Astrocyte of the hippocampus (primary cell): Measurements from ENCODE around the gene STAB1.

Source experiments
- DNase-seq: peaks from one replicate; pipeline ENCODE4 v3.0.0; 2011; ENCODE audit warnings: low read depth, low spot score

Gene STAB1, protein sequence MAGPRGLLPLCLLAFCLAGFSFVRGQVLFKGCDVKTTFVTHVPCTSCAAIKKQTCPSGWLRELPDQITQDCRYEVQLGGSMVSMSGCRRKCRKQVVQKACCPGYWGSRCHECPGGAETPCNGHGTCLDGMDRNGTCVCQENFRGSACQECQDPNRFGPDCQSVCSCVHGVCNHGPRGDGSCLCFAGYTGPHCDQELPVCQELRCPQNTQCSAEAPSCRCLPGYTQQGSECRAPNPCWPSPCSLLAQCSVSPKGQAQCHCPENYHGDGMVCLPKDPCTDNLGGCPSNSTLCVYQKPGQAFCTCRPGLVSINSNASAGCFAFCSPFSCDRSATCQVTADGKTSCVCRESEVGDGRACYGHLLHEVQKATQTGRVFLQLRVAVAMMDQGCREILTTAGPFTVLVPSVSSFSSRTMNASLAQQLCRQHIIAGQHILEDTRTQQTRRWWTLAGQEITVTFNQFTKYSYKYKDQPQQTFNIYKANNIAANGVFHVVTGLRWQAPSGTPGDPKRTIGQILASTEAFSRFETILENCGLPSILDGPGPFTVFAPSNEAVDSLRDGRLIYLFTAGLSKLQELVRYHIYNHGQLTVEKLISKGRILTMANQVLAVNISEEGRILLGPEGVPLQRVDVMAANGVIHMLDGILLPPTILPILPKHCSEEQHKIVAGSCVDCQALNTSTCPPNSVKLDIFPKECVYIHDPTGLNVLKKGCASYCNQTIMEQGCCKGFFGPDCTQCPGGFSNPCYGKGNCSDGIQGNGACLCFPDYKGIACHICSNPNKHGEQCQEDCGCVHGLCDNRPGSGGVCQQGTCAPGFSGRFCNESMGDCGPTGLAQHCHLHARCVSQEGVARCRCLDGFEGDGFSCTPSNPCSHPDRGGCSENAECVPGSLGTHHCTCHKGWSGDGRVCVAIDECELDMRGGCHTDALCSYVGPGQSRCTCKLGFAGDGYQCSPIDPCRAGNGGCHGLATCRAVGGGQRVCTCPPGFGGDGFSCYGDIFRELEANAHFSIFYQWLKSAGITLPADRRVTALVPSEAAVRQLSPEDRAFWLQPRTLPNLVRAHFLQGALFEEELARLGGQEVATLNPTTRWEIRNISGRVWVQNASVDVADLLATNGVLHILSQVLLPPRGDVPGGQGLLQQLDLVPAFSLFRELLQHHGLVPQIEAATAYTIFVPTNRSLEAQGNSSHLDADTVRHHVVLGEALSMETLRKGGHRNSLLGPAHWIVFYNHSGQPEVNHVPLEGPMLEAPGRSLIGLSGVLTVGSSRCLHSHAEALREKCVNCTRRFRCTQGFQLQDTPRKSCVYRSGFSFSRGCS (N-terminal part only)

DNA sequence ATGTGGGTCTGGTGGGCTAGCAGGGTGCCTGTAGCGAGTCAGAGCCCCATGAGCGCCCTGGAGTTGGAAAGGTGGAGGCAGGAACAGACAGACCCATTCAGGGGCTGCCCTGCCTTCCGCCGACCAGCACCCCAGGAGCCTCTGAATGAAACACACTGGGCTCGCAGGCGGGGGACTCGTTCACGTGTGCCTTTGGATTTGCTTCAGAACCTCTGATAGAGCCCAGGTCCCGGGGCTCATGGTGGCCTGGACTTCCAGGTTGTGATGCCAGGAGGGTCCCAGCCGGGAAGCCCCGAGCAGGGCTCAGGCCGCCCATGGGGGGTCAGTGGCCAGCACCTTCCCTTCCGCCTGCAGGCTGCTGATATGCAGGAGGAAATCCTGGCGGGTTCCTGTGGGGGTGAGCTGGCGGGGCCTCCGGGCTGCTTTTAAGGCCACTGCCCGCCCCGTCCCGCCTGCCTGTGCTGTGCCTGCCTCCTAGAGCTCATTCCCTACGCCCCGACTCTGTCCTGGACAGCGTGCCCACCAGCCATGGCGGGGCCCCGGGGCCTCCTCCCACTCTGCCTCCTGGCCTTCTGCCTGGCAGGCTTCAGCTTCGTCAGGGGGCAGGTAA lies at the start of gene STAB1:
Gene STAB1, plus strand, starts transcription at position 453 of the 610 bp plus-strand sequence. Its CDS starts 76 bp downstream, at position 529.
- DNase-seq = no peak

DNA sequence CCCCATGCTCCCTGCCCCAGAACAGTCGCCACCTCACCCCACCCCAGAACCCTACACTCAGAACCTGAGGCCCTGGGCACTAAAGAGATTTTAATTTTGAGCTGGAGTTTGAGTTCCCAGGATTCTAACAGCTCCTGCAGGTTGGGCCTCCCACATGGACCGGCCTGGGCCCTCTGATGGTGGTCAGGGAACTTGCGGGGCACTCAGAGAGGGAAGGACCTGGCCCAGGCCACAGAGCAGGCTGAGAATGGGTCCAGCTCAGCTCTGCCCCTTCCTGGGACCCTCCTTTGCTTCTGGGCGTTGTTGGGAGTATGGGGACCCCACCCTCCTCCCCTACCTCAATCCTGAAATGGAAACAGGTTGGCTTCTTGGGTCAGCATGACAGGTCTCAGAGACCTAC lies 49.1 kb upstream of the STAB1 start:
- DNase-seq = no peak

DNA sequence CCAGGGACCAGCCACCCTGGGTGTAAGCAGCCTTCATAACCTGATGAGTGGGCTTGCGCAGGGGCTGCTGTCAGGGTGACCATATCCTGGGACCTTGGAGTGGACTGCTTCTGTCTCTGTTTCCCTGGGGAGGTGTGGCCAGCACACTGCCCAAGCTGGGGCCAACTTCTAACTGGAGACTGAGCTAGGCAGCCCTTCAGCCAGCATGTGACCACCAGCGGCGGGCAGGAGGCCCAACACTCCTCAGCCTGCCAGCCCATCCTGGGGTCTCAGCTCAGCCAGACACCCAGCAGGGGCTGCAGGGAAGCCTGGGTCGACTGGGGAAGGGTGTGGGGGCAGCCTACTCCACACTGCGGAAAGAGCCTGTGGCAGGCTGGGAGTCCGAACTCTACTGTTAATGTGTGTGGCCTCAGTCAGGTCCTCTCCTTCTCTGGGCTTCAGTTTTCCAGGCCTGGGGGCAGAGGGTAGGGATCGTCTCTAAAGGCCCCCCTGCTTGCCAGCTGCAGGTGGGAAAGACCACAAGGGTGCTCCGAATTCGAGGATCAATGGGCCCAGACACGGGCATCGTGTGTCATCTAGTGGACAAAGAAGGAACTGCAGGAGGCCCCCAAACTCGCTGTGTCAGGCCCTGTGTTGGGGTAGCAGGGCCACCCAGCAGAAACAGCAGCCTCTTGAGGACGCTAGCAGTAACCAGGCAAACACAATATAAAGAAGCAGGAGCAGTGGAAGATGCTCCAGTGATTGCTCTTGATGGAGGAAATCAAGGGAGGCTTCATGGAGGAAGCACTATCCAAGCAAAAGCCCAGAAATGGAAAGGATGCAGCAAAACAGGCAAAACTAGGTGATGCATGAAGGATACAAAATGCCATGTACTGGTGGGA lies 48.3 kb upstream of the STAB1 start:
- DNase-seq = peak; percentile 68

DNA sequence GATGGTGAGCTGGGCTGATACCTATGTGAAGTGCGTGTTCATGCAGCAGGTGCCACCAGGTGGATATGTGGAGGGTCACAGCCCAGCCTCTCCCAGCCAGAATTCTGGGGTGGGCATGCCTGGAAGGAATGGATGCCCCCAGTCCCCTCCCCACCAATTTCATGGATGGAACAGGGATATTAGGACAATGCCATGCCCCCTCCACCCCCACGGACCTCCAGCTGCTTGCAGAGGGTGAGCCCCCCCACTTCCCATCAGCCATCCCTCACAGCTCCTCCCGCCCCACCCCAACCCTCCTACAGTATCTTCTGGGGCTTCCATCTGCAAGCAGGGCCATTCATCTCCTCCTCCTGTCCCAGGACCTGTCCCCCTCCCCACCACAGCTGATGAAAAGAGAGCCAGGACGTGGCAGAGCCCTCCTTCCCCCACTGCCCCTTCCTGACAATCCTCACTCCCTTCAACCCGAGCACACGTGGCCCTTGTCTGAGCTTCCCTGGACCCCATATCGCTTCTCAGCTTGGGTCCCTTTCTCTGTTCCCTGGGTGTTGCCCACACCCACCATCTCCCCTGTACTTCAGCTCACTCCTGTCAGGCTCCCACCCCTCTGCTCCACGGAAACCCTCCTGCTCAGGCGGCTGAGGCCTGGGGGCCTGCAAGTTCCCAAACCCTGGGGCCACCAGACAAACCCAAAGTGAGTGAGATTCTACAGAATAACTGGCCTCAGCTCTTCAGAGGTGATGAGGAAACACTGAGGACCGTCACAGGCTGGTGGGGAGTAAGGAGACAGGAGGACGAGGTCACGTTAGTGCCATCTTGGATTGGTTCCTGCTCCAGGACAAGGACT lies 47.4 kb upstream of the STAB1 start:
- DNase-seq = no peak

DNA sequence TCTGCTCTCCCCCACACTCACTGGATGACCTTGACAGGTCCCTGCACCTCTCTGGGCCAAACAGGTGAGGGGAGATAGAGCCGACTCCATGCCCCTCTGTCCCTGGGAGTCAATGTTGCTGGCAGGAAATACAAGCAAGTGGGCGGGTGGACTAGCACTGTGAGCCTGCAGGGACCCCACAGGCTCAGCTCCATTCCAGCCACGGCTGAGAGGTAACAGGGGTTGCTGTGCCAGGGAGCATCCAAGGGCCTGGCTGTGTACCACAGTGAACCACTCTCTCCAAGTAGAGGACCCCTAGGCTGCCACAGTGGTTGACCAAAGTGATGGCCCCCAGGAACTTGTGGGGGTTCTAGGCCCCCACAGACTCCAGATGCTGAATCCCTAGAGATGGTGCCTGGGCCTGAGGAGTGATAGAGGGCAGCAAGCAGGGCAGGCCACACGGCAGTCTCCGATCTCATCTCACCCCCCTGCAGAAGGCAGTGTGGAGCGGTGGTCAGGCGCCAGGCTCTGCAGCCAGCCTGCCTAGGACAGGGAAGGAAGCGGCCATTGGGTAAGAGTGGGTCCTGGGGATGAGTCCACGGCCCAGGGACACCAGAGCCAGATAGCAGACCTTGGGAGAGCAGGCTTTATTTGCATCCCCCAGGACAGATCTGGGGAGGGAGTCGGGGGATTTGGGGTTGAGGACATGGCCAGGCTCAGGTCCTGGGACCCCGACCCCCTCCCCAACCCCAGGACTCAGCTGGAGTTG lies 44.5 kb upstream of the STAB1 start:
- no peak for DNase-seq

DNA sequence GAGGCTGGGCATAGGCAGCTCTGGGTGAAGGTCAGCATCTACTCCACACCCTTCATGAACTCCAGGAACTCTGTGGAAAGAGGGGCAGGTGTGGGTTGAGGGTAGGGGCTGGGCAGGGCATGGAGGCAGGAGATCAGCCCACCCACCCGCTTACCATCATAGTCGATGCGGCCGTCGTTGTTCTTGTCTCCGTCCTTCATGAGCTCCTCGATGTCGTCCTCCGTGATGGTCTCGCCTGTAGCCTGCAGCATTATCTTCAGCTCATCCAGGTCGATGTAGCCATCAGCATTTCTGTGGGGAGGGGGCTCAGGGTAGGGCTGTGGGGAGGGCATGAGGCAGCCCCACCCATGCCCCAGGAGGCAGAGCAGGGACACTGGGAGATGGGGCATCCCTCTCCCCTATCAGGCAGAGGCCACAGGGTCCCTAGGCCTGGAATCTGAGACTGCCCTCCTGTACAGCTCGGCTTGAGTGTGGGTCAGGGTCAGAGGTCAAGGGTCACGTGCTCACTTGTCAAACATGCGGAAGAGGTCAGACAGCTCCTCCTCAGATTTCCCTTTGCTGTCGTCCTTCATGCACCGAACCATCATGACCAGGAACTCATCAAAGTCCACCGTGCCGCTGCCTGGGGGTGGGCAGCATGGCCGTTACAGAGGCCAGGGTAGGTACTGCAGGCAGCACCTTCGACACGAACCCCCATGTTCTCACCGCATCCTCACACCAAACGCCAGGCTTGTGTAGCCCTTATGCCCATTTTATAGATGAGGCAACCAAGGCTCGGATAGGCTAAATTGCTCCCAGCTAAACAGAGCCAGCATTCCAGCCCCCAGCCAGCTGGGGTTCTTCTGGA lies 43.7 kb upstream of the STAB1 start:
- DNase-seq = no peak

DNA sequence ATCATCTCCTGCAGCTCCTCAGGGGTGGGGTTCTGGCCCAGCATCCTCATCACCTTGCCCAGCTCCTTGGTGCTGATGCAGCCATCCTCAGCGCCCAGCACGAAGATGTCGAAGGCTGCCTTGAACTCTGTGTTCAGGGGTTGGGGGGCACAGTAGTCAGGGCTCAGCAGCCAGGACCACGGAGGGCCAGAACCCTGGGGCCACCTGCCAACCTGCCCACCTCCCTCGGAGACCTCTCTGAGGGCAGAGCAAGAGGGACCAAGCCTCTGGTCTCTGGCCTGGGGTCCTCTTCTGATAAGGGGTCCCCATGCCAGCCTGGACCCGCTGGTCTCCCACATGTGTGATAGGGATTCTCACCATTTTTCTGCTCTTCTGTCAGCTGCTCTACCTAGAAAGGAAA lies 43.0 kb upstream of the STAB1 start:
- no peak for DNase-seq

DNA sequence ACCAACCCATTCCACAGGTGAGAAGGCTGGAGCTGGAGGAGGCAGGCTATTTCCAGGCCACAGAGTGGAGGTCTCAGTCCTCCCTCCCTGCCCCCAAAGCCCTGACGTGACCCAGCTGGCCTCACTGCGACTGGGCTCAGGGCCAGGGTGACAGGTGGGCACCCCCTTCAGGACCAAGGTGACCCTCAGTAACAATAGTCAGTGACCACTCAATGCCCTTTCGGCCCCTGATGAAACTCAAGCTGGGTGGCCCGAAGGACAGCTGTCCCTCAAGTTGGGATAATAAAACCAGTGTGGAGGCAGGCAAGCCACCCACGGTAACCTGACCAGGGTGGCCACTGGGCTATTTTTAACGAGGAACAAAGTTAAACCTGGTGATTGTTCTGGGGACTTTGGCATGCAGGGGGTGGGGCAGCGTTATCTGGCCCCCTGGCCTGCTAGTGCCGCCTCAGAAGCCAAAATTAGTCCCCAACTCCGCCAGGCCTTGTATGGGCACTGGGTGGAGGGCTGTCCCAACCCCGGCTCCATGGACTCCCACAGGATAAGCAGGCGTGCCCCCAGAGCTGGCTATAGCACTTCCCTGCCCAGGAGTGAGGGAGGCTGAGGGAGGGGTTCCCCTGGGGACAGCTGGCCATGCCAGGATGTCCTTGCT lies 42.4 kb upstream of the STAB1 start:
- no peak for DNase-seq

DNA sequence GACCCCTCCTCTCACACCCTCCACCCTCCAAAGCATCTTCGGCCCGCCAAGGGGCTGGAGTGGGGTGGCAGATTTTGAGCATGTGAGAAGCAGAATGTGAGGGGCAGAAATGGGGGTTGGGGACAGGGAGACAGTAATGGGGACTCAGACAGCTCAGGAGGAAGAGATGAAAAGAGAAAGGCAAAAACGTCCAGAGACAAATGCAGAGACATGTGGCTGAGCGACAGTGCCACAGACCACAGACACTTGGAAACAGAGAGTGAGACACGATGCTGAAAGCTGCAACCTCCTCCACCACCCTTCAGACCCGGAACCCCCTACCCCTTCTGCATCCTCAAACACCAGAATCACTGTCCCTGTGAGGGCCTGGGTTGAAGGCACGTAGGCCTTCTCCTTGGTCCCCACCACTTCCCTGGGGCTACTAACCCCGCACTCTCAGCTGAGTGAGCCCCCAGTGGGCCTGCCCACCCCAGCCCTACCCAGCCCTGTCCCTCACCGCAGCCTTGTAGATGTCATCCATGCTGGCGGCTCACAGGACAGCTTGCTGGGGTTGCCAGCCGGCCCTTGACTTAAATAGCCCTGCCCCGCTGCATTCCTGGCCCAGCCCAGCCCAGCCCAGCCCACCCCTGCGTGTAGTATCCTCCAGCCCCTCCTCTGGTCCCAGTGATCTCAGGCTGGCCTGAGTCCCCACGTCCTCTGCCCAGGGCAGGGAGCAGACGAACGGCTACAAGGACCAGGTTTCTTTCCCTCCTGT lies 41.5 kb upstream of the STAB1 start, which contains the start of gene TNNC1:
Gene TNNC1, minus strand, starts transcription at position 546 of the 754 bp plus-strand sequence. Its CDS starts 26 bp downstream, at position 520.
- peak; percentile 53 for DNase-seq

DNA sequence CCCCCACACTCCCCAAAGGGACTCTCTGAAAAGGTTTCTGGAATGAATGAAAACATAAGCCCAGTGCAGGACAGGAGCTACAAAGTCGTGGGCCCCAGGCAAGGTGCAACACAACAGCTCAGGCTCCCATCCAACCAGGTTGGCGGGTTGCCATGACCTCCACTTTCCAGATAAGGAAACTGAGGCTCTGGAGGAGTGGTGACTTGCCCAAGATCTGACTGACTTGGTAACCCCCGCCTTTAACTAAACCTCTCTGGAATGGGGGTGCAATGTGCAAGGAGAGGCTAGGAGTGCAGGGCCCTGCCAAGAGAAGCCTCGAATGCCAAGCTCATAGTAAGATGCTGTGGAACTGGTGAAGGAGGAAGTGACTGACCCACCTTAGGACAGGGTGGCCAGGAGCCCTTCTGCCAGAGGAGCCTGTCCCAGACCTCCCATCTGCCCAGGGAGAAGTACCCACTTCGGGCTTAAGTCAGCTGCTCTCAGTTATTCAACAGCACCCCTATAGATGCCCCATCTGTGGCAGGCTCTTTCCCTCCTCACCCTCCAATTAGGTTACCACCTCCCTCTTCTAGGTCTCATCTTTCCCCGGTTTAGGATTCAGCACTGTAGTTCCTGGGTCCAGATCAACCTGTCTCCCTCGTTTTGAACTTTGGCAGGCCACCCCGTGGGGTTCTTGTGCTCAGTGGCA lies 40.7 kb upstream of the STAB1 start:
- no peak for DNase-seq

DNA sequence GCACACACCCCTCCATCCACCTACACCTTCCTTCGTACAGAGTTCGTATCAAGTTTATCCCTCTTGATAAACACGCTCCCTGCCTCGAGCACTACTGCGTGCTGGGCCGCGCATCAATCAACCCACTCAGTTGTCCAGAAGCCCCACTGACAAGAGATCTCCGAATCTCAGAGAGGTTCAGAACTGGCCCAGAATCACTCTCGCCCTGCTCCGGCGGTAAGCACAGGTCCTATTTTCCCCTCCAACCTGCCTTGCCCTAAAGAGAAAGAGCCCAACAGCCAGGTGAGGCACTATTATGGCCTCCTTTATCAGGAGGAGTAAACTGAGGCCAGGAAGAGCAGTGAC lies 40.2 kb upstream of the STAB1 start:
- DNase-seq = no peak

DNA sequence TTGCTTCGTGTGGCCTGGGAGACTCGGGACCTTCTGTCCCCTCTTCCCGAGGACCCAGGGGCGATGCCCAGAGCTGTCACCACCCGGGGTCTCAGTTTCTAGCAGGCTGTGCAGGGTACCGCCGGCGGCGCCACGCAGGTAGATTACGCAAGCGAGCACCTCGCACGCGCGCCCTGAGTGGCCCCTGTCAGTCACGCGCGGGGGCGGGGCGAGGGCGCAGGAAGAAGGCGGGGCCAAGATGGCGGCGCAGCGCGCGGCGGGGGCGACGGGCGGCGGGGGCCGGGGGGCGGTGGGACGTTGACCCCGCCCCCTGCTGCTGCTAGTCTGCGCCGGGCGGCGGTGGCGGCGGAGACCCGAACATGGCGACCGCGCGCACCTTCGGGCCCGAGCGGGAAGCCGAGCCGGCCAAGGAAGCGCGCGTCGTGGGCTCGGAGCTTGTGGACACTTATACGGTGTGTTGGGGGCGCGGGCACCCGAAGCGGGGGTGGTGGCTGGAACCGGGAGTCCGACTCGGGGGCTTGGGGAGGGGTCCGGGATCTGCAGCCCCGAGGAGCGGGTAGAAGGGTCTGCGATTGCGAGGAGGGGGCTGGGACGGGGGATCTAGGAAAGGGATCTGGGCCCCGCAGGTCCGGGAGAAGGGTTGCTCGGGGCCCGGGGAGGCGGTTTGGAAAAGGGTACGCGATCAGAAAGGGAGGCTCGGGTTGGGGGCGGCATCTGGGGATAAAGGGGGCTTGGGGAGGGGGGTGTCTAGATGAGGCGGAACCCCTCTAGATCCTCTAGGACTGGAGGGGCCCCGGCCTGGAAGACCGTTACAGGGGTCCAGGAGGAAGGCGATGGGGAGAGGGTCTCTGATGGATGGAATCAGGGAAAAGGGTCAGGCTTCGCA lies 39.6 kb upstream of the STAB1 start, which contains the start of gene NISCH:
Gene NISCH, plus strand, starts transcription at position 322 of the 886 bp plus-strand sequence. Its CDS starts 38 bp downstream, at position 360.
- DNase-seq = peak; percentile 91

DNA sequence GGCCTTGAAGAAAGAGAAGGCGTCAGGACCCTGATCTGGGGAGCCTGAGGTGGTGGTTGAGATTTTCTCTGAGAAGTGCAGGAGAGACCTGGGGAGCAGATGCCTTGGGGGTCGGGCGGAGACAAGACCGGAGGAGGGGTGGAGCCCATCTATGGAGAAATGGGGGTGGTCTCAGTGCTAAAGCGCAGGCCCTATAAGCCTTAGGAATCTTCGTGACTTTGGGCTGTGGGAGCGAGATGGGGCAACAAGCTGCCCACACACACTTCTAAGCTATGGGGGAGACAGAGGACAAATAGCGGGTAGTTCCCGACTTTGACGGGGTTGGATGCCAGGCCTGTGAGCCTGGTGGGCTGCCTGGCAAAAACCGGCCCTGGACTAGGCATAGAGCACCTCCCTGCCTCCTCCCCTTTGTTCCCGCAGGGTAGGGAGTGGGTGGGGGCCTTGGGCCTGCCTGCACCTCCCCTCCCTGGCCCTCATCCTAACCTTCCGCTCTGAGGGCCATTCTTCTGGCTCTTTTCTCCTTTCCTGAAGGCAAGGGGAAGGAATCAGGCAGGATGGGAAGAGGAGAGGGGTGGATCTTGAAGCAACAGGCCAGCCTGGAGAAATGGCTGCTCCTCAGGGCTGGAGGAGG lies 38.9 kb upstream of the STAB1 start:
- DNase-seq = peak; percentile 64

DNA sequence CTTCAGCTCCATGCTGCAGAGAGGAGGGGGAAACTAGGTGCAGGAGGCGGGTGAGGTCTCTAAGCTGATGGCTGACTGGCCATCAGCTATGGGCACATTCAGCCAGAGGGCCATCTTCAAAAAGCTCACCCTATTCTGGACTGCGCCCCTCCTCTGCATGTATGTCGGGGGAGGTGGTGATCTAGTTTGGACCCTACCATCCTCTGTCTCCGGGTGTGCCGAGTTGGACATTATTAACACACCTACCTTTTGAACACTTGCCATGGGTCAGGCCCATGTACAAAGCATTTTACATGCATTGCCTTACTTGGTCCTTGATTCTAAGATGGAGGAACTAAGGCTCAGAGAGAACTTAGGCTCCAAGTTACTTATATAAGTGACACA lies 38.3 kb upstream of the STAB1 start:
- DNase-seq = no peak
